DMS 273 (cell line): ENCODE data around the gene SLC22A12.

Source experiments
- DNase-seq: peaks from one replicate; lab custom pipeline; 2025; ENCODE audit not compliant: unreplicated experiment; lab: John Stamatoyannopoulos, UW

Gene SLC22A12

DNA sequence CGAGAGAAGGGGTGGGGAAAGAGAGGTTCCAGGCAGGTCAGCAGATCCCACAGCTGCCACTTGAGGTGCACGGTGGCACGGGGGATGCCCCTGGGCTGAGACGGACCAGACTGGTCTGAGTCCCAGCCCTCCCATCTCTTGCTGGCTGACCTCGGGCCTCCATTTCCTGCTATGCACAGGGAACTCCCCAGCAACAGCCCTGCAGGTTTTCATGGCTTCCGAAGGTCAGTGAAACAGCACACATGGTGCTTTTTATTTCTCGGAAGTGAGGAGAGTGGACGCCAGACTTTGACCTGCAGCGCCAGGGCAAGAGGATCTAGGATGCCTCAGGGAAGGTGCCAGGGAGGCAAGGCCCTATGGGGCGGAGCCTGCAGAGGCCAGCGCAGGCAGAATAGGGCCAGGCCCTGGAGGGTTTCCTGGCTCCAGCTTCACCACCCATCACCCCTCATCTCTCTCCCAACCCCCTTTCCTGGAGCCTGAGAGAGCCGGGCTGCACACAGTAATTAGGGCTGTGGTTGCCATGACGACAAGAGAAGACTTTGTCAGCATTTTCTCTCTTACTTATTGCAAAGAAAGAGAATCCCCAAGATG is 29.5 kb downstream of the SLC22A12 start:
- peak; percentile 62 for DNase-seq

DNA sequence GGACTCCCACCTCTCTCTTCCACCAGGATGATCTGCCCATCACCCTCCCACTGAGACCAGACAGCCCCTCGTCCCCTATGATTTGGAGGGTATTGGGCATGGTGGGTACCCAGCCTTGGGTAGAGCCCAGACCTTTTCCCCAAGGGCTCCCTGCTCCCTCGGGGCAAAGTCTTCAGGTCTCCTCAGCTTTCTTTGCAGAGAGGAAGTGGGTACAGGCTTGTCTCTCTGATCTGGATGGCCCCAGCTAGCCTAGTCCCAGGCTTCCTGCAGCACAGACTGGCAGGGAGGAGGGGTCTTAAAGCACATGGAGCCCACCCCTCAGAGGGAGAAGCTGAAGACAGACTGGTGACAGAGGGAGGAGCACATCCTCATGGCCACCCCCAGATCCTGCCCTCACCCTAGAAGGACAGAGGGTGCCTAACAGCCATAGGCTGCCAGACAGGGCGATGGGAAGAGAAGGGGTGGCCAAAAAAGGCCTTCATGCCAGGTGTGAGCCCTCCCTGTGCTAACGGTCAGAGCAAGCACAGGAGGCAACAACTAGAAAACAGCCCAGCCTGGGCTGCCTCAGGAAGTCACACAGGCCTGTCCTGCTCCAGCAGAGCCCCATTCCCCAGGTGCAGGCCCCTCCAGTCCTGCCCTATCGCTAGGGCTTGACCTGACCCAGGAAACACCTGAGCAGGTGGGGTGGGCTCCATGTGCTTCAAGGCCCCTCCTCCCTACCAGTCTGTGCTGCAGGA is 30.4 kb downstream of the SLC22A12 start:
- no peak for DNase-seq

DNA sequence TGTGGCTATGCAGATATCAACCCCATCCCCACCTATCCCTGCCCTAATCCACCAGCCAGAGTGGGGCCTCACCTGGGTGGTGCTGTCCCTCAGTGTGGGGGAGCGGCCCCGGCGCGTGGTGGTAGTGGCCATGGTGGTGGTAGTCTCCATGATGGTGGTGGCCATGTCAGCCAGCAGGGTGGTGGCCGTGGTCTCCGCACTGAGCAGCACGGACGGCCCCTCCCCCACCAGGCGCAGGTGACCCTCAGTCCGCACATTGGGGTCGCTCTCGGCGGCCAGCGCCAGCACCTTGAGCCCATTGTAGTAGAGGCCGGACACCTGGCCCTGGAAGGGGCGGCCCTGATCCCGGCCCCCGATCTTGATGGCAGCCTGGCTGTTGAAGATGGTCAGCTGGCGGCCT is 31.7 kb downstream of the SLC22A12 start:
- DNase-seq, result no peak

DNA sequence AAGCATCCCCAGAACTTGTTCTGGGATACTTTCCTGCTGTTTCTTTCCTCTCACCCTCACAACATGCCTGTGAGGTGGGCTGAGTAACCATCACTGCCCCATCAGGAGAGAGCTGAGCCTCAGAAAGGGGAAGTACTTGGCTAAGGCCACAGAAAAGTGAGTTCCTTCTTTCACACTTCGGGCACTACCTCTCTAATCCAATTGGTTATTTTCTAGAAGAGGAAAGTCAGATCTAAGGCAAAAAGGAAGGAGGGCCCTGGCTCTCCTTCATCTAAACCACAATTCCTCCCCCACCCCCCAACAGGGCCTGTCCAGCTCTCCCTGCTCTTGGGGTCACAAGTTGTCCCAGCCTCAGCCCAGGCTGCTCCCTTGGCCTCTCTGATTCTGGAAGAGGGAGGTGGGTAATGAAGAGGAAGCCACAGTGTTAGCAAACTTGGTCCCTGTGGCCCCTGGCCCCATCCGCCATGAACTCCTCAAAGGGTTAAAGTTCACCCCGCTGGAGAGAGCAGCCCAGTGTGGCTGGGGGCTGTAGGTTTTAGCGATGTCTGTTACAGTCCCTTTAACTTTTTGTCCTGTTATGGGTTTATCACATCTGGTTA is 34.0 kb downstream of the SLC22A12 start:
- DNase-seq, result no peak

DNA sequence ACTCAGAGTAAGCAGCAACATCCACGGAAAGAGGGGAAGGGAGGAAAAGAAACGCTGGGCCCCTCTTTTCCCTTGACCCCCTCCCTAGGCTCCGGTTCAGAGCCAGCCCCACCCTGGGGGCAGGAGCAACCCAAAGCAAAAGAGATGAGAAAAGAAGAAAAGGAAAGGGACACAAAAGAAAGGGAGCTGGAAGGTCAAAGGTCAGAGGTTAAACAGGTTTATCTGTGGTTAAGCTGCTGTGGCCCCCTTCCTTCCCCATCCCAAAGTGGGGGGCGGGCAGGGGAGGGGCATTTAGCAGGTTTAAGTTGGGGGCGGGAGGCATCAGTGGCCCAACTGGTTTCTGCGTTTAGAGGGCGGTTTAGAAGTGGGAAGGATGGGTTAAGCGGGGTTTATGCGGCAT is 35.6 kb downstream of the SLC22A12 start:
- no peak for DNase-seq

- DNase-seq, result peak; percentile 91
Observed at GRCh38 chr11:64627371-64627770, 36.4 kb downstream of the SLC22A12 start.

- DNase-seq, result no peak
Observed at GRCh38 chr11:64628596-64628995, 37.6 kb downstream of the SLC22A12 start.

DNA sequence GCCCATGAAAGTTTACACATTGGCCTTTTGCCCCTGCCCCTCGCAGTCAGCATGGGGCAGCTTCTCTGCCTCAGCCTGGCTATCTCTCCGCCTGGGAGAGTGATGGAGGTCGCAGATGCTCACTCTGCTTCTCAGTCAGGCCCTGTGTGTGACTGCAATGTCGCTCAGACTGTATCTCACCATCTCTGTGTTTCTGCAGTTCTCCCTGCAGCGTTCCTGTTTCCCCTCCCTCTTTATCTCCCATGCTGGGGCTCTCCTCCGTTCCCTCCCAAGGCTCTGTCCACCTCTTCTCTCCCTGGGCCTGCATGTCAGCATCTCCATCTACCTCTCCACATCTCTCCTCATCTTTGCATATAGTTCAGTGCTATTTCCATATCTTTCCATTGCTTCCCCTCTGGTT is 38.1 kb downstream of the SLC22A12 start:
- no peak for DNase-seq

DNA sequence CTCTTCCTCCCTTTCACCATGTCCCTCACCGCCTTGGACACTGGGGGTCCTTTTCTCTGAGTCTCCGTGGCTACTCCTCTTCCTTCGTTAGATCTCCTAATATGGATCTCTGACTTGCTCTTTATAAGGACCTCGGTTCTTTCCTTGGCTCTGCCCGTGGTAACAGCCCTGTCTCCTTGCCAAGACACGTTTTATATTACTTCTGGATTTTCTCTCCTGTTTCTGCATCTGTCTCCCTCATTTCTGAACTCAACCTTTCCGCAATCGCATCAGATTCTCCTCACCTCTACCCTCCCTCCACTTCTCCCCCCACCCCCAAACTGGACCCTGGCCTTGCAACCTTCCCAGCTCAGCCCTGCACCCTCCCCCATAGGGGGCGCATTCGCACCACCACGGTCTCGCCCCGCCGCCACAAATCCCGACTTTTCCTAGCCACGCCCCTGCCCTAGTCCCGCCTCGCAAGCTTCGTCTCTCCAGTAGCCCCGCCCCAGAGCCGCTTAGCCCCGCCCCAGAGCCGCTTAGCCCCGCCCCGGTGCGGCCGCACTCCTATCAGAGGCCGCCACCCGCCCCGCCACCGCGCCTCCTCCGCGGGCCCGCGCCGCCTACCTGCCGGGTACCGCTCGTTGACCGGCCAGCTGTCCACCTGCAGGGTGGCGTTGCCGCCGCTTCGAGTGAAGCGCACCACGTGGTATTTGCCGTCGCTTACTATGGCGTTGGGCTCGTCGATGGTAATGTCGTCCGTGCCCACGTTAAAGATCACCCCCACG is 39.0 kb downstream of the SLC22A12 start:
- peak; percentile 30 for DNase-seq

DNA sequence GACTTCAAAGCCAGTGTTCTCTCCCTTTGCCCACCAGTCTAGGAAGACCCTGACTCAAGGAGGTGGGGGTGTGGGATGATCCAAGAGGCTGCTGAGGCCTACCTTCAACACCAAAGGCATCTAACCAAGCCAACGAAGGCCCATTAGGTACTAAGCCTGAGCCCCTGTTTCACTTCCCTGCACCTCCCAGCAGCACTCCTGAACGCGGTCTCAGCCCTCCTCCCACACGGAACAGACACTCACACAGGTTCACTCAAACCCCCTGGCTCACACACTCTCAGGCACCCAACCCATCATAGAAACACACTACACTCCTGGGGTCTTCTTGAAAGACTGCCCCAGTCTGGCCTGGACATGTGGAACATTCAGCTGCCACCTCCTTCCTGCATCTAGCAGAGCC is 40.7 kb downstream of the SLC22A12 start:
- no peak for DNase-seq

DNA sequence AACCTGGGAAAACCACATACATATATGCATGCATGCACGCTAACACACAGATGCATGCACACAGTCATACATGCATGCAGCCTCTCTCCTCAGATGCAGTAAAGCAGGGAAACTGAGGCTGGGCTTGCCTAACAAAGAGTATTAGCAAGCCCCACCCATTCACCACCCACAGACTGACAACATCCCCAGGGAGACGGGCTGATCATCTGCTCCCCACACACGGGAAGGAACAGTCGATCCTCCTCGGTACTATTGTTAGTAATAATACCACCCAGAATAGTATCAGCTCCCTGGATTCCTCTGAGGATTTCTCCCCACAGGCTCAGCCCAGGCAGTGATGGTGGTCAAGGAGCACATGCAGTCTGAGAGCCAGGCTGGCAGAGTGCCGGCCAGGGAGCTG is 41.2 kb downstream of the SLC22A12 start:
- no peak for DNase-seq

- no peak for DNase-seq
Observed at GRCh38 chr11:64632654-64633053, 41.6 kb downstream of the SLC22A12 start.

GRCh38 chr11:64633555-64634159 is 42.6 kb downstream of the SLC22A12 start:
- DNase-seq, result peak; percentile 14

DNA sequence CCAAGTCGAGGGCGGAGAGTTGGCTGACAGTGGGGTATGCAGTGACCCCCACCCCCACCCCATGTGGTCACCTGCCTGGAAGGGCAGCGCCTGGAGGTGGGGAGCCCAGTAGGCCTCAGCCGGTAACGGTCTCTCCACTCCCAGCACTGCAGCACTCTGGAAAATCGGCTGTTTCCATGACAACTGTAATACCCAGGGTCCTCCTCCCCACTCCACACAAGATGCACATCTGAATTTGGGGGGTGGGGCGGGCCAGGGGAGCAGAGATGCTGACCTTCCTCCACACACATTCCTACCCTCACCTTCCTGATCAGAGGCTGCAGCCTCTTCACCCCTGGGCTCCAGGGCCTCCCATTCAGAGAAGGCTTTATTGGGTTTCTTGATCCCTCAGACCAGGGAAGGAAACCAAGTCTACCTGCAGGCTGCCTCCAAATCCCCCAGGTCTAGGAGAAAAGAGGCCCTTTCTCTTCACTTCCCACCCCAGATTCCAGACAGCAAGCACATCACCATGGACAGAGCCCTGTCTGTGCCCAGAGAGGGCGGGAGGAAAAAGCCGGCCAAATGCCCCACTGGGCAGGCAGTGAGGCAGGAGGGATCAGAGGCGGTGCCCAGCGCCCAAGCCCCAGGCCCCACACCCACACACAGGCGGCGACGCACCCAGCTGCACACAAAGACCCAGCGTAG is 46.5 kb downstream of the SLC22A12 start:
- DNase-seq, result peak; percentile 10

DNA sequence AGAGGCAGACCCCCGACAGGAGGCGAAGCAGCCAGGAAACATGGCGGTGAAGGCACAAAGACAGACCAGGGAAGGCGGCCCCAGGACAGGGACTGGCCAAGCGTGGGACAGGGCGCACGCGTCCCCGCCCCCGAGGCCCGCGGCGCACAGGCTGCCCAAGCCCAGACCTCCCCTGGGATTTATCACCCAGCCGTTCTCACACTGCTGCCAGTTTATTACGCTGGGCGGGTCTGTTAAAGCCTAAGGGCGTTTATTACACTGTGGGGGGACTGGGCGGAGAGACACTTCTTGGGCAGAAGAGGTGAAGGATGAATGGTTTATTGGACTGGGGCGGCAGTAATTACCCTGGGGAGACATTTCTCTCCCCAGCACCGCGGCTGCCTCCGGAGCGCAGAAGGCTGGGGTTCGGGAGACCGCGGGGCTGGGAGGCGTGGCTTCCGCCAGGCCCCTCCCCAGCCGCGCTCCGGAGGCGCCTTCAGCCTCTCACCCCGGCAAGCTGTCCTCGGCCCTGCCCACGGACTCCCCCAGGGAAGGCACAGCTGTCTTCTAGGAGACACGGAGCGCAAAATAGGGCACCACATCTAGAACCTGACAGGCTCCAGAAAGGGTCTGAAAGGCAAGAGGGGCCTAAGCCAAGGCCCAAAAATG is 47.1 kb downstream of the SLC22A12 start:
- peak; percentile 68 for DNase-seq

DNA sequence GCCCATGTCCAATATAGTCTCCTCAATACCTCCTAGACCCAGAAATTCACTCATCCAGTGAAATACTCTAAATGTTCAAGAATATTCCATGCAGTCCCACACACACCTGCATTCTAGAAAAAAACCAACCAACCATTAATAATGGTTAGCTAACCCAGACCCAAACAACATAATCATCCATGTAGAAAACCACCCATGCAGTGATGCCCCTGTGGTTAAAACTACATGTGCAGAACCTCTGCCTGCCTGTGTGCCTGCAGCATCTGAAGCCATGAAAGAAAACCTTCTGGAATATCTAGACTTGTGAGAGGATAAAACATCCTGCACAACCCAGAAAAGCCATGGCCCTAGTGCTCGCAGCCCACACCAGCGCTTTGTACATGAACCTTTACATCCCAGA is 47.8 kb downstream of the SLC22A12 start:
- DNase-seq, result no peak

GRCh38 chr11:64639885-64640284 is 48.9 kb downstream of the SLC22A12 start:
- DNase-seq, result no peak

- DNase-seq, result no peak
Observed at GRCh38 chr11:64641596-64642417, 50.8 kb downstream of the SLC22A12 start.

GRCh38 chr11:64642418-64642735 is 51.4 kb downstream of the SLC22A12 start:
- no peak for DNase-seq

DNA sequence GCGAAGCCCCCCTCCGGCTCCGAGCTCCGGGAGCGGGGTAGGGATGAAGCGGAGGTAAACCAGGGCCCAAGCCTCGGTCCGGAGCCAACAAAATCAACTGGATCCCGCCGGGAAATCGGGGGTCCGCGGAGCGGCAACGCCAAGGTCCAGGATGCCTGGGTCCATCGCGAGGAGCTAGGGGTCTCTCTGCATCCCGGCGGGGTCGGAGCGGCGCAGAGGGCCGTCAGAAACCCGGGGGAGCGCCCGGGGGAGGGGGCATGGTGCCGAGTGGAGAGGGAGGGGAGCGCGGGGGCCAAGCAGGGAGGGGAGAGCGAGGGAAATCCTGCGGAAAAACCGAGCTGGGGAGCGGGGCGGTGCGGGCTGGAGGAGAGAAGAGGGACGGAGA is 51.8 kb downstream of the SLC22A12 start:
- DNase-seq, result no peak
